Neuronal stem cell (in vitro differentiated cells): Measurements from ENCODE around the gene PACRG.

ENCODE experiments used
- DNase-seq: peaks from one replicate; pipeline ENCODE4 v3.0.0-alpha.2; 2013; ENCODE audit warnings: low spot score
- H2AFZ ChIP-seq: one replicate; pipeline ENCODE4 v1.6.1; 2013; ENCODE audit warnings: mild to moderate bottlenecking, low read length, inconsistent platforms
- H2AK5ac ChIP-seq: 2 replicates; pipeline ENCODE4 v1.6.1; 2013; ENCODE audit warnings: low read depth, mild to moderate bottlenecking, inconsistent platforms, low read length, moderate library complexity, mixed read lengths
- H2BK120ac ChIP-seq: 2 replicates; pipeline ENCODE4 v1.6.1; 2013; ENCODE audit warnings: low read depth, mild to moderate bottlenecking, inconsistent platforms, low read length, moderate library complexity, mixed read lengths
- H2BK12ac ChIP-seq: one replicate; pipeline ENCODE4 v1.6.1; 2013; ENCODE audit warnings: low read length, inconsistent platforms
- H2BK15ac ChIP-seq: 2 replicates; pipeline ENCODE4 v1.6.1; 2013; ENCODE audit warnings: mild to moderate bottlenecking, low read length, inconsistent platforms, mixed read lengths
- H2BK5ac ChIP-seq: one replicate; pipeline ENCODE4 v1.6.1; 2013; ENCODE audit warnings: inconsistent platforms, mild to moderate bottlenecking, low read length, moderate library complexity
- H3K14ac ChIP-seq: one replicate; pipeline ENCODE4 v1.6.1; 2013; ENCODE audit warnings: low read length, inconsistent platforms
- H3K18ac ChIP-seq: 2 replicates; pipeline ENCODE4 v1.6.1; 2013; ENCODE audit warnings: low read length, inconsistent platforms
- H3K23ac ChIP-seq: 2 replicates; pipeline ENCODE4 v1.6.1; 2013; ENCODE audit warnings: low read depth, mild to moderate bottlenecking, mixed read lengths, low read length, inconsistent platforms; ENCODE audit not compliant: poor library complexity
- H3K27ac ChIP-seq: replicated peaks from 3 replicates; pipeline ENCODE4 v1.5.1; 2013; ENCODE audit warnings: low read length, inconsistent platforms
- H3K27me3 ChIP-seq, 3 experiments: 2 replicates each; pipeline ENCODE4 v1.6.1; 2013; ENCODE audit warnings: low read length in 3 of 3, mild to moderate bottlenecking in 2 of 3, inconsistent platforms in 1 of 3, low read depth in 1 of 3, mixed read lengths in 1 of 3, moderate library complexity in 1 of 3; ENCODE audit not compliant: control insufficient read depth in 3 of 3, insufficient read depth in 3 of 3
- H3K36me3 ChIP-seq, 2 donors: replicated peaks in 1 of 2; 2 replicates each; pipeline ENCODE4 v1.6.1; 2013; ENCODE audit warnings: low read length in 2 of 2; ENCODE audit not compliant: control insufficient read depth in 2 of 2, insufficient read depth in 2 of 2
- H3K4ac ChIP-seq: 2 replicates; pipeline ENCODE4 v1.6.1; 2013; ENCODE audit warnings: inconsistent platforms, mild to moderate bottlenecking, low read length, moderate library complexity
- H3K4me1 ChIP-seq, 2 donors: 1 replicate in 1 of 2; 2 replicates in 1 of 2; pipeline ENCODE4 v1.6.1; 2013; ENCODE audit warnings: low read length in 2 of 2, low read depth in 1 of 2; ENCODE audit not compliant: control insufficient read depth in 2 of 2, insufficient read depth in 1 of 2
- H3K4me2 ChIP-seq: one replicate; pipeline ENCODE4 v1.6.1; 2013; ENCODE audit warnings: mild to moderate bottlenecking, low read length, inconsistent platforms; ENCODE audit not compliant: insufficient read depth, poor library complexity, severe bottlenecking
- H3K4me3 ChIP-seq, 2 donors: 2 replicates each; pipeline ENCODE4 v1.5.1; 2013; ENCODE audit warnings: low read length in 2 of 2, mild to moderate bottlenecking in 2 of 2, inconsistent platforms in 1 of 2, moderate library complexity in 1 of 2
- H3K79me1 ChIP-seq: one replicate; pipeline ENCODE4 v1.6.1; 2013; ENCODE audit warnings: low read depth, mild to moderate bottlenecking, inconsistent platforms, low read length, moderate library complexity
- H3K9ac ChIP-seq: one replicate; pipeline ENCODE4 v1.6.1; 2013; ENCODE audit warnings: mild to moderate bottlenecking, low read depth, low read length, inconsistent platforms; ENCODE audit not compliant: poor library complexity
- H3K9me3 ChIP-seq, 2 donors: replicated peaks in 1 of 2; 2 replicates each; pipeline versions ENCODE3 to v1.6.1; 2013; ENCODE audit warnings: low read length in 2 of 2, mild to moderate bottlenecking in 2 of 2, inconsistent platforms in 1 of 2, low read depth in 1 of 2, mixed read lengths in 1 of 2, moderate library complexity in 1 of 2; ENCODE audit not compliant: control insufficient read depth in 2 of 2, insufficient read depth in 1 of 2
- H4K8ac ChIP-seq: one replicate; pipeline ENCODE4 v1.6.1; 2013; ENCODE audit warnings: low read depth, mild to moderate bottlenecking, inconsistent platforms, low read length, moderate library complexity
- H4K91ac ChIP-seq: one replicate; pipeline ENCODE4 v1.6.1; 2013; ENCODE audit warnings: low read length, low read depth, mild to moderate bottlenecking, inconsistent platforms; ENCODE audit not compliant: poor library complexity
- WGBS, 2 donors: extraction: QIAGEN DNeasy Blood & Tissue Kit; methylation state at CpG; one replicate each; pipeline ENCODE4 v1.1.7; 2013; ENCODE audit warnings: missing lambda C conversion rate in 2 of 2, mixed read lengths in 1 of 2; ENCODE audit not compliant: insufficient read length in 2 of 2, insufficient replicate concordance in 1 of 2; ENCODE audit errors: extremely low coverage in 2 of 2; 5-methylcytosine and 5-hydroxymethylcytosine counted together

PACRG gene

GRCh38 chr6:163087981-163088380, 360.2 kb downstream of the PACRG start:
- DNase-seq, result no peak
- no peak overlapping the region for H3K18ac ChIP-seq
- H3K27ac ChIP-seq, result no peak overlapping the region
- H2AFZ ChIP-seq, result no peak overlapping the region
- H4K91ac ChIP-seq, result no peak overlapping the region
- no peak overlapping the region for H2BK5ac ChIP-seq
- H3K14ac ChIP-seq, result no peak overlapping the region
- H3K36me3 ChIP-seq, result no peaks in the 10 kb centered on the region
- no peak overlapping the region for H3K4me3 ChIP-seq
- no peaks in the 10 kb centered on the region for H3K9me3 ChIP-seq
- H3K79me1 ChIP-seq, result no peaks in the 10 kb centered on the region
- peaks cover 0 to 10% of the 10 kb centered on the region in 2 donors for H3K4me1 ChIP-seq
- H3K27me3 ChIP-seq, result no peaks in the 10 kb centered on the region
- H2BK12ac ChIP-seq, result no peak overlapping the region
- no peak overlapping the region for H2BK15ac ChIP-seq
- H3K23ac ChIP-seq, result no peak overlapping the region
- H4K8ac ChIP-seq, result no peak overlapping the region
- H3K4ac ChIP-seq, result no peak overlapping the region
- H3K4me2 ChIP-seq, result no peak overlapping the region
- no peak overlapping the region for H2AK5ac ChIP-seq
- H3K9ac ChIP-seq, result no peak overlapping the region
- no peak overlapping the region for H2BK120ac ChIP-seq

DNA sequence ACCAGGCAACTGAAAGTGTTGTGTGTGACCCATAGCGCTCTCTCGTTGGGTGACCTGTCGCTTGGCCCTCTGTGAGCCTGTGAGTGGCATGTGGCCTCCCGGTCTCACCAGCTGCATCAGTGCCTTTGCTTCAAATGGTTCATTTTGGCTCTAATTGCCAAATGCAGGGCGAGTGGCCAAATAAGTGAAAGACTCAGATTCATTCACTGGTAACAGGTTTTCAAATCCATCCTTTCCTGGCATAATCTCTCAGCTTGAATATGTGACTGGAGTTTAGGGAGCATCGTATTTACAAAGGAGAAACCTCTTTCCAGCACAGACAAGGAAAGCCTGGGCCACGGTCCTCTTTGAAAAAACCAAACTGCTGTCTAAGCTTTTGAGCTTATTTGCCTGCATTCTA, 365.1 kb downstream of the PACRG start:
- Histone ChIP-seq H2BK120ac (no peak overlapping the region), H3K9ac (no peak overlapping the region), H3K23ac (no peak overlapping the region), H2BK15ac (no peak overlapping the region), H3K27me3 (no peaks in the 10 kb centered on the region), H3K4me2 (no peak overlapping the region), H3K79me1 (no peaks in the 10 kb centered on the region), H3K36me3 (no peaks in the 10 kb centered on the region), H3K18ac (no peak overlapping the region), H4K8ac (no peak overlapping the region), H3K27ac (no peak overlapping the region), H2AFZ (no peak overlapping the region), H2BK5ac (no peak overlapping the region), H2BK12ac (no peak overlapping the region), H4K91ac (no peak overlapping the region), H3K14ac (no peak overlapping the region), H3K4me1 (peaks cover 0 to 6% of the 10 kb centered on the region in 2 donors), H3K4me3 (no peak overlapping the region), H3K4ac (no peak overlapping the region), H2AK5ac (no peak overlapping the region), H3K9me3 (peaks cover 0 to 2% of the 10 kb centered on the region in 2 donors)
- DNase-seq, result no peak
- WGBS, 2 donors, result no CpG with 5 or more reads among the region's 7 CpGs

- H2BK5ac ChIP-seq, result no peak overlapping the region
- no peaks in the 10 kb centered on the region for H3K79me1 ChIP-seq
- H3K27ac ChIP-seq, result no peak overlapping the region
- no peak overlapping the region for H2BK12ac ChIP-seq
- H3K4me2 ChIP-seq, result no peak overlapping the region
- no peak overlapping the region for H4K91ac ChIP-seq
- H3K27me3 ChIP-seq, result no peaks in the 10 kb centered on the region
- H4K8ac ChIP-seq, result no peak overlapping the region
- H3K4me3 ChIP-seq, result no peak overlapping the region
- WGBS, 2 donors, result no CpG with 5 or more reads among the region's 5 CpGs
- no peak overlapping the region for H2BK120ac ChIP-seq
- peak overlapping the region; percentile 15 for H2AFZ ChIP-seq
- DNase-seq, result no peak
- H3K9ac ChIP-seq, result no peak overlapping the region
- H3K23ac ChIP-seq, result no peak overlapping the region
- no peak overlapping the region for H3K4ac ChIP-seq
- no peak overlapping the region for H3K14ac ChIP-seq
- H3K4me1 ChIP-seq, result peaks cover 0 to 6% of the 10 kb centered on the region in 2 donors
- H2AK5ac ChIP-seq, result no peak overlapping the region
- no peak overlapping the region for H2BK15ac ChIP-seq
- no peak overlapping the region for H3K18ac ChIP-seq
- no peaks in the 10 kb centered on the region for H3K36me3 ChIP-seq
- peaks cover 2 to 5% of the 10 kb centered on the region in 2 donors for H3K9me3 ChIP-seq
These were observed 367.1 kb downstream of the PACRG start for GRCh38 chr6:163094881-163095280.

GRCh38 chr6:163095401-163095800, 367.6 kb downstream of the PACRG start:
- Histone ChIP-seq H4K91ac (no peak overlapping the region), H2BK5ac (no peak overlapping the region), H3K4me3 (no peak overlapping the region), H3K27me3 (no peaks in the 10 kb centered on the region), H3K79me1 (no peaks in the 10 kb centered on the region), H3K4ac (no peak overlapping the region), H3K36me3 (no peaks in the 10 kb centered on the region), H3K18ac (no peak overlapping the region), H3K27ac (no peak overlapping the region), H3K23ac (no peak overlapping the region), H3K14ac (no peak overlapping the region), H2AK5ac (no peak overlapping the region), H3K4me2 (no peak overlapping the region), H2BK120ac (no peak overlapping the region), H3K4me1 (peaks cover 0 to 6% of the 10 kb centered on the region in 2 donors), H3K9ac (no peak overlapping the region), H3K9me3 (peaks cover 4 to 7% of the 10 kb centered on the region in 2 donors), H4K8ac (no peak overlapping the region), H2BK12ac (no peak overlapping the region), H2BK15ac (no peak overlapping the region), H2AFZ (peak overlapping the region; percentile 15)
- WGBS, 2 donors, result no CpG with 5 or more reads among the region's 9 CpGs
- DNase-seq, result no peak
